ENCODE data around the gene TMEM95. TPM values are rescaled to one million over a fixed set of nuclear protein-coding genes. Genes with fewer than 3 reads are reported as not detected.
"Not testable (repeated sequence)": the region's sequence is repeated elsewhere in the genome, so short reads cannot be mapped to it uniquely, and the experiment has no call there.

Gene TMEM95
- total and polyA plus RNA-seq, 2 of the 8 experiments (the other 6 are each of a cell fraction or from before 2014, with no cell fraction given) = not detected

DNA sequence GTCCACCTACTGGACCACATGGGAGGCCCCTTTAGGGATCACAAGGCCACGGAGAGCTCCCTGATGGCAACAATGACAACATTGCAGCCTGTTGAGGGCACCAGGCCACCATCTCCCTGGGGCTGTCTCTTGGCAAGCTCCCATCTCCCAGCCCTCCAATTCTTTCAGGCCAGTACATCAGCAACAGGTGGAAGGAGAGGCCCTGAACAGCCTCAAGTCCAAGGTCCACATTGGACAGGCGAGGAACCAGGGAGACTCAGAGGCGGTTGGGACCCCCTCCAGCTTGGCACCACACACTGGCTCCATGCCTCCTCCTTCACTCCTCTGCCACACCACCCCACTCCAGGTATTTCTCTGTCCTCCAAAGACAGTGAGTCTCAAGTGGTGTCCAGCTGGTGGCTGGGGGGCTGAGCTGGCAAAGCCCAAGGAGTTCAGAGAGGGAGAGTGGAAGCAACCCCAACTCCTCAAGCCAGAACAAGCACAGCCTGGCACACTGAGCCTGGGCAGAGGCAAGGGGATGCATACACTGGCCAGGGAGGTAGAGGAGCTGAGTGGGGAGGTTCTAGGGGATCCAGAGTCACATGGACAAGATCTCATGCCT lies 19.9 kb upstream of the TMEM95 start (continued):
- TF ChIP-seq RFX5 (IDR thresholded peaks at IDR 0.05; ENCODE audit: borderline replicate concordance, low read depth, low read length) = no peak
- TF ChIP-seq ASH2L (IDR thresholded peaks at IDR 0.05; ENCODE audit: low read length) = no peak

DNA sequence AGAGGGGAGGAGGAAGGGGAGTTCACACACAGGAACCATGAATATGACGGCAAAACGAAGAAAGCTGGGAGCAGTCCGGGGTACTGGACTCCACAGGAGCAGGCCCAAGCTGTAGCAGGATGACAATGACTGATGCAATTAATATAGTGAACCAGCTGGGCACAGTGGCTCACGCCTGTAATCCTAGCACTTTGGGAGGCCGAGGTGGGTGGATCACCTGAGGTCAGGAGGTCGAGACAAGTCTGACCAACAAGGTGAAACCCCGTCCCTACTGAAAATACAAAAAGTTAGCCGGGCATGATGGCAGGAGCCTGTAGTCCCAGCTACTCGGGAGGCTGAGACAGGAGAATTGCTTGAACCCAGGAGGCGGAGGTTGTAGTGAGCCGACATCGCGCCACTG lies 19.2 kb upstream of the TMEM95 start:
- not testable (repeated sequence) for H4K20me1 ChIP-seq (replicated peaks in 1 of 2; ENCODE audit: control insufficient read depth in 1 of 2, insufficient read depth in 2 of 2, low read length in 2 of 2); H3K79me2 ChIP-seq (ENCODE audit: control insufficient read depth in 1 of 2, insufficient read depth in 2 of 2, low read length in 2 of 2); H3K56ac ChIP-seq (replicated peaks; ENCODE audit: insufficient read length, low read depth, low read length); H4K5ac ChIP-seq (ENCODE audit: insufficient read length, low read depth, low read length); H2BK120ac ChIP-seq (replicated peaks; ENCODE audit: low read depth, low read length); H3K9me3 ChIP-seq (ENCODE audit: insufficient read depth in 2 of 2, low read depth in 1 of 2, low read length in 1 of 2); H3K36me3 ChIP-seq (ENCODE audit: control insufficient read depth in 2 of 4, insufficient read depth in 4 of 4, low read length in 3 of 4); H3K4ac ChIP-seq (replicated peaks; ENCODE audit: insufficient read length, low read depth, low read length); H3K27me3 ChIP-seq (replicated peaks in 1 of 4; ENCODE audit: control insufficient read depth in 3 of 4, extremely low read depth in 1 of 4, insufficient read depth in 3 of 4, low read length in 3 of 4); H2AFZ ChIP-seq (ENCODE audit: low read length); H3K14ac ChIP-seq (ENCODE audit: insufficient read length); H3K27ac ChIP-seq (ENCODE audit: low read depth, low read length); H2AK5ac ChIP-seq (ENCODE audit: low read depth, low read length); FAIRE-seq; DNase-seq (ENCODE audit: low read depth in 1 of 2, low spot score in 2 of 2); H3K23me2 ChIP-seq (ENCODE audit: low read depth, low read length); H3K9ac ChIP-seq (replicated peaks in 1 of 4; ENCODE audit: extremely low read depth in 1 of 4, low read depth in 3 of 4, low read length in 3 of 4); H3K79me1 ChIP-seq (ENCODE audit: low read depth, low read length); H3K23ac ChIP-seq (ENCODE audit: insufficient read length)
- H3K18ac ChIP-seq (ENCODE audit: extremely low read depth, low read length) = peak overlapping the region; percentile 72; the same call in 1 of the 2 replicates
- H3K4me3 ChIP-seq (ENCODE audit: extremely low read depth in 1 of 4, insufficient read depth in 2 of 4, low read depth in 3 of 4, low read length in 4 of 4) = peak overlapping the region in 1 of 4 experiments; percentile 52; a peak in 1 of 8 replicates
- H3K4me2 ChIP-seq (ENCODE audit: insufficient read depth in 1 of 2, low read depth in 2 of 2, low read length in 2 of 2) = peak overlapping the region in 1 of 2 experiments; percentile 82; a peak in 2 of 4 replicates
- H2BK20ac ChIP-seq (ENCODE audit: low read length) = 0 out of 2 replicates have a peak overlapping the region, but pooled peaks have one; percentile 48
- peak overlapping the region; percentile 82; the same call in 1 of the 2 replicates for H2BK5ac ChIP-seq (ENCODE audit: low read depth, low read length)
- POLR2A ChIA-PET (ENCODE audit: partially characterized antibody) = interaction anchor here (1.1 to 6.9 kb wide), 16 partner anchors 9 to 248 kb away, joined by 3 to 93 read pairs (median 5); partner anchors contain the start of genes GPS2, MPDU1, NEURL4 and NLGN2
- H2BK12ac ChIP-seq (ENCODE audit: low read depth, low read length) = peak overlapping the region; percentile 72; the same call in 1 of the 2 replicates
- peaks cover 3 to 18% (median 15%) of the 10 kb centered on the region in 4 experiments for H3K4me1 ChIP-seq (replicated peaks in 1 of 4; ENCODE audit: control insufficient read depth in 3 of 4, insufficient read depth in 4 of 4, low read length in 3 of 4)
- CTCF ChIA-PET (ENCODE audit: partially characterized antibody) = interaction anchor here (1.0 to 6.0 kb wide), 10 partner anchors 9 to 254 kb away, joined by 3 to 82 read pairs (median 8); partner anchors contain the start of genes KCTD11, SOX15 and TMEM95
- peak overlapping the region; percentile 55; the same call in 1 of the 2 replicates for H2BK15ac ChIP-seq (ENCODE audit: low read length)
- 95% methylated on average over 13 of the region's 13 CpGs; no CpG with 5 or more reads in 1 of the 2 experiments for WGBS, 2 experiments (ENCODE audit: extremely low coverage in 1 of 2, insufficient coverage in 1 of 2, insufficient read length in 1 of 2, insufficient replicate concordance in 2 of 2, low coverage in 1 of 2, low lambda C conversion rate in 2 of 2, missing lambda C conversion rate in 1 of 2)
- peak overlapping the region; percentile 35; the same call in 1 of the 2 replicates for H4K8ac ChIP-seq (ENCODE audit: extremely low read depth, insufficient read depth, low read length)
- H4K91ac ChIP-seq (replicated peaks; ENCODE audit: insufficient read length, low read length) = peak overlapping the region; percentile 44

Data from H1 (cell line).